GM21737 (cell line): ENCODE measurements around the gene ETNPPL.

Experiments used
- ATAC-seq: cut with Tn5 transposase; IDR thresholded peaks from one replicate; pipeline ENCODE4 v1.9.1; 2021; ENCODE audit warnings: mild to moderate bottlenecking, moderate library complexity; ENCODE audit not compliant: unreplicated experiment

Gene ETNPPL

DNA sequence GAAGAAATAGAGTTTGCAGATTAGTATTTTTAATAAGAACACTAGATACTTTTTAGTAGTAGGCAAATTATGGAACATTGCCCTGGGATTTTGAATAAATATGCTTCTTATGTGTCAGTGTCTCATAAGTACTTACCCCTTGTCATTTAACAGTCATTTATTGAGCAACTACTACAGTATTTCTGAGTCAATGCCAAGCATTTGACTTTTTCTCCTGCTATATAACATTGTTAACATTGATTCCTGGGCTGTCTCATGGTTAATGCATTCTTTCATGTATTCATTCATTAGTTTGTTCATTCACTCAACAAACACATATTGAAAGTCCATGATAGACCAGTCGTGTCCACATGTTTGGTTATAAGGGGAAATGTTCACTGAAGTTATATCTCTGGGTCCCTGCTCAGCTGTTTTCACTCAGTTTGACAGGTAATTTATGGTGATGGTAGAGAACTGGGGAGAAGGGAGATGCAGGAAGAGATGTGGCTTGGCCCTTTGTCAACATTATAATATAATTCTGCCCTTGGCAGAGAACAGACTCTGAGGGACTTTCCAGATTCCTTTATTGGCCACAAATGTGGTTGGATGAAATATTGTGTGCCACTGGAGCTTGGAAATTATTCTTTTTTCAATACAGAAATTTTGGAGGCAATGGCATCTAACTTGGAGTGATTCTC, 62.6 kb downstream of the ETNPPL start:
- no peak for ATAC-seq

DNA sequence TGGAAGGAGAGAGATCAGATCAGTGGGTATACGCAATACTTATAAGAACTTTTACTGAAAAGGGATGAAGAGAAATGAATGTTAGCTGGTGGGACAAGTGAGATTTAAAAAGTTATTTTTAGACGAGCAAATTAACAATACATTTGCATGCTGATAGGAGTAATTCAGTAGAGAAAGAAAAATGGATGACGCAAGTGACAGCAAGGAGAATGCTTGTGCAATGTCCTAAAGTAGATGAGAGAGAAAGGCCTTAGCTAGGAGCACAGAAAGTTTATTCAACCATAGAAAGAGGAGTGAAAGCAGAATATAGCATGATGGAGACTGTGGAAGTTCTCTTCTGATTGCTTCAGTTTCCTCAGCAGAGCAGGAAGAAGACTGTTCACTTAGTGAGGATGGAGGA, 66.7 kb downstream of the ETNPPL start:
- ATAC-seq = no peak

DNA sequence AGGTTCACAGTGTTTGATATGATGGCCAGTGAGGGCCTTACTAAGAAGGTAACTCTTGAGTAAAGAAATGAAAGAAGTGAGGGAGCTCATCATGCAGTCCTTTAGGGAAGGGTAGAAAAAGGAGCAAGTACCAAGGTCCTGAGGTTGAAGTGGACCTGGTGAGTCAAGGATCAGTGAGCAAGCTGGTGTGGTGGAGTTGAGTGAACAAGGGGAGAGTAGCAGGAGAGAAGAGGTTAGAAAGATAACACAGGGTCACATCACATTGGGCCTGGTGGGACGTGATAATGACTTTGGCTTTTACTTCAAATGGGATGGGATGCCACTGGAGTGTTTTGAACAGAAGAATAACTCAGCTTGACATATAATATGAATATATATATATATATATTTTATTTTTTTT, 67.8 kb downstream of the ETNPPL start:
- no peak for ATAC-seq

DNA sequence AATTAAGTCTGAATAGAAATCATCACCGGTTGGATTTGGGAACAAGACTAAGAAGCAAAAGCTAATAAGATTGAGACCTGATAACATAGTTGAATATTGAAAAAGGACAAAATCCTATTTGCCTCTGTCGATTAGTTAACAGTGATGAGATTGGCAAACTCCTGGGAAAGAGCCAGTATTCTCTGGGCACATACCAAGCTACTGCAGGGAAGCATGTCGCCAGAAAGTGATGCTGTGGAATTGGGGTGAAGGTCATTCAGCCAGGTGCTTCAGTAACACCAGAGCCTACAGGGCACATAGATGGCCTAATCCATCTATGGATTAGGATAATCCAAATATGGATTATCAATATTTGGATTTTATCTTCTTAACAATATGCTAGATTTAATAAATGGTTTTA, 68.4 kb downstream of the ETNPPL start:
- no peak for ATAC-seq

DNA sequence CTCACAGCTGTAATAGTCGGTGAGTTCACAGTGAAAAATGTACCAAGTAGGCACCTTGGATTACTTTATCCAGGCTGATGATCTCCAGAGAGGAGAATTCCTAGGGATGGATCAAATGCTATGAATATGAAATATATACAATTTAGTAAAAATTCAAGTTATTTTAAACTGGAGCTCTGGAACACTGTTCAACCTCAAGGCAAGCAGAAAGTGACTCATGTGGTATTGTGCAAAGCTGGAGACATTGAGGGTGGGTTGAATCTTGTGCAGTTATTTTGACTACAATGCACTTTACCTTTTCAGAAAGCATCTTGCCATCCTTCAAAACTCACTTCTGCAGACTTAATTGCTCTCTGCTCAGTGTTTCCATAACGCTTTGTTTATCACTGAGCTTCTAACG, 69.0 kb downstream of the ETNPPL start:
- no peak for ATAC-seq

DNA sequence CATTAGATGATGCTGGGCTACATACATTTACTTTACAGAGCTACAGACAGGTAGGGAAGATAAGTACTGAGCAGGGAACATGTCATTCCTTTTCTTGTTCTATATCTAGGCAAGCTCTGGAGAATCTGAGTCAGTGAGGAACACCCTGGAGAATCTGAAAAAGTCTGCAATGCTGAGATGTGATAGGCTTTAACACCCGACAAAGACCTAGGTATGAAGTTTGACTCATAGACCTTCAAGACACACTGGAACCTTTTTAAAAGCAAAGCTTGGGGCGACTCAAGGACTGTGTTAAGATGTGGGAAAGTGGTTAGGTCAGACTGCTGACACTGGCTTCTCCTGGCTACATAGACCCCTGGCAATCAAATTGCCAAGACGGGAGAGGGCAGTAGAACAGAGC, 69.6 kb downstream of the ETNPPL start:
- no peak for ATAC-seq
